HEK293 (cell line): Measurements from ENCODE around the gene EFEMP1.

Experiments
- GFI1B ChIP-seq: fragments of 450-650 bp; formaldehyde crosslinking; IDR thresholded peaks from 2 replicates; pipeline ENCODE4 v1.5.1; 2016; ENCODE audit warnings: missing biosample characterization, missing genetic modification characterization
- KLF16 ChIP-seq: fragments of 450-650 bp; formaldehyde crosslinking; IDR thresholded peaks from 2 replicates; pipeline ENCODE4 v1.5.1; 2017; ENCODE audit warnings: missing biosample characterization, missing genetic modification characterization
- OSR2 ChIP-seq: fragments of 450-650 bp; formaldehyde crosslinking; IDR thresholded peaks from 2 replicates; pipeline ENCODE4 v1.5.1; 2016; ENCODE audit warnings: missing biosample characterization, missing genetic modification characterization
- RBAK ChIP-seq: fragments of 450-650 bp; formaldehyde crosslinking; IDR thresholded peaks from 2 replicates; pipeline ENCODE4 v1.5.1; 2016; ENCODE audit warnings: missing biosample characterization, missing genetic modification characterization
- REPIN1 ChIP-seq: fragments of 450-650 bp; formaldehyde crosslinking; IDR thresholded peaks from 2 replicates; pipeline ENCODE4 v1.5.1; 2017; ENCODE audit warnings: missing biosample characterization, missing genetic modification characterization, low read depth
- WT1 ChIP-seq: fragments of 450-650 bp; formaldehyde crosslinking; IDR thresholded peaks from 2 replicates; pipeline ENCODE4 v1.5.1; 2016; ENCODE audit warnings: missing biosample characterization, missing genetic modification characterization
- YY1 ChIP-seq: fragments of 450-650 bp; formaldehyde crosslinking; IDR thresholded peaks from 2 replicates; pipeline ENCODE4 v1.5.1; 2018; ENCODE audit warnings: missing biosample characterization, missing genetic modification characterization
- ZBTB1 ChIP-seq: fragments of 450-650 bp; formaldehyde crosslinking; IDR thresholded peaks from 2 replicates; pipeline ENCODE4 v1.5.1; 2016; ENCODE audit warnings: missing biosample characterization, missing genetic modification characterization
- ZBTB11 ChIP-seq: fragments of 450-650 bp; formaldehyde crosslinking; conservative IDR thresholded peaks from 2 replicates; pipeline ENCODE4 v1.5.1; 2016; ENCODE audit warnings: low read depth, missing biosample characterization, missing genetic modification characterization
- ZBTB17 ChIP-seq: fragments of 450-650 bp; formaldehyde crosslinking; IDR thresholded peaks from 2 replicates; pipeline ENCODE4 v1.5.1; 2016; ENCODE audit warnings: missing biosample characterization, missing genetic modification characterization
- ZBTB49 ChIP-seq: fragments of 450-650 bp; formaldehyde crosslinking; IDR thresholded peaks from 2 replicates; pipeline ENCODE4 v1.5.1; 2016; ENCODE audit warnings: missing biosample characterization, missing genetic modification characterization, low read depth
- ZBTB7A ChIP-seq: fragments of 450-650 bp; formaldehyde crosslinking; IDR thresholded peaks from 2 replicates; pipeline ENCODE4 v1.5.1; 2016; ENCODE audit warnings: low read depth, missing biosample characterization, missing genetic modification characterization
- ZEB2 ChIP-seq: fragments of 450-650 bp; formaldehyde crosslinking; IDR thresholded peaks from 2 replicates; pipeline ENCODE4 v1.5.1; 2016; ENCODE audit warnings: missing biosample characterization, missing genetic modification characterization
- ZFP3 ChIP-seq: fragments of 450-650 bp; formaldehyde crosslinking; IDR thresholded peaks from 2 replicates; pipeline ENCODE4 v1.5.1; 2016; ENCODE audit warnings: low read depth, missing biosample characterization, missing genetic modification characterization
- ZFP41 ChIP-seq: fragments of 450-650 bp; formaldehyde crosslinking; IDR thresholded peaks from 2 replicates; pipeline ENCODE4 v1.5.1; 2016; ENCODE audit warnings: missing biosample characterization, missing genetic modification characterization, borderline replicate concordance
- ZNF132 ChIP-seq: fragments of 450-650 bp; formaldehyde crosslinking; IDR thresholded peaks from 2 replicates; pipeline ENCODE4 v1.5.1; 2017; ENCODE audit warnings: missing biosample characterization, missing genetic modification characterization, borderline replicate concordance
- ZNF221 ChIP-seq: fragments of 450-650 bp; formaldehyde crosslinking; IDR thresholded peaks from 2 replicates; pipeline ENCODE4 v1.5.1; 2017; ENCODE audit warnings: missing biosample characterization, missing genetic modification characterization, borderline replicate concordance
- ZNF223 ChIP-seq: fragments of 450-650 bp; formaldehyde crosslinking; IDR thresholded peaks from 2 replicates; pipeline ENCODE4 v1.5.1; 2016; ENCODE audit warnings: missing biosample characterization, missing genetic modification characterization
- ZNF23 ChIP-seq: fragments of 450-650 bp; formaldehyde crosslinking; IDR thresholded peaks from 2 replicates; pipeline ENCODE4 v1.5.1; 2016; ENCODE audit warnings: missing biosample characterization, missing genetic modification characterization, borderline replicate concordance
- ZNF324 ChIP-seq: fragments of 450-650 bp; formaldehyde crosslinking; IDR thresholded peaks from 2 replicates; pipeline ENCODE4 v1.5.1; 2016; ENCODE audit warnings: missing biosample characterization, missing genetic modification characterization
- ZNF391 ChIP-seq: fragments of 450-650 bp; formaldehyde crosslinking; IDR thresholded peaks from 2 replicates; pipeline ENCODE4 v1.5.1; 2016; ENCODE audit warnings: low read depth, missing biosample characterization, missing genetic modification characterization, borderline replicate concordance
- ZNF426 ChIP-seq: fragments of 450-650 bp; formaldehyde crosslinking; IDR thresholded peaks from 2 replicates; pipeline ENCODE4 v1.5.1; 2017; ENCODE audit warnings: missing biosample characterization, missing genetic modification characterization, mild to moderate bottlenecking, inconsistent platforms, moderate library complexity
- ZNF473 ChIP-seq: fragments of 450-650 bp; formaldehyde crosslinking; IDR thresholded peaks from 2 replicates; pipeline ENCODE4 v1.5.1; 2017; ENCODE audit warnings: missing biosample characterization, missing genetic modification characterization
- ZNF555 ChIP-seq: fragments of 450-650 bp; formaldehyde crosslinking; conservative IDR thresholded peaks from 2 replicates; pipeline ENCODE4 v1.5.1; 2017; ENCODE audit warnings: missing biosample characterization, mild to moderate bottlenecking, missing genetic modification characterization, inconsistent platforms
- ZNF561 ChIP-seq: fragments of 450-650 bp; IDR thresholded peaks from 2 replicates; pipeline ENCODE4 v1.5.1; 2018; ENCODE audit warnings: missing biosample characterization, missing genetic modification characterization, borderline replicate concordance
- ZNF629 ChIP-seq: fragments of 450-650 bp; formaldehyde crosslinking; IDR thresholded peaks from 2 replicates; pipeline ENCODE4 v1.5.1; 2017; ENCODE audit warnings: missing biosample characterization, missing genetic modification characterization
- ZNF658 ChIP-seq: fragments of 450-650 bp; formaldehyde crosslinking; IDR thresholded peaks from 2 replicates; pipeline ENCODE4; 2016; ENCODE audit warnings: missing biosample characterization, missing genetic modification characterization
- ZNF707 ChIP-seq: fragments of 450-650 bp; formaldehyde crosslinking; IDR thresholded peaks from 2 replicates; pipeline ENCODE4 v1.5.1; 2016; ENCODE audit warnings: missing biosample characterization, missing genetic modification characterization
- ZNF776 ChIP-seq: fragments of 450-650 bp; formaldehyde crosslinking; IDR thresholded peaks from 2 replicates; pipeline ENCODE4 v1.5.0; 2017; ENCODE audit warnings: missing biosample characterization, missing genetic modification characterization, borderline replicate concordance
- ZNF777 ChIP-seq: fragments of 450-650 bp; formaldehyde crosslinking; IDR thresholded peaks from 2 replicates; pipeline ENCODE4 v1.5.1; 2017; ENCODE audit warnings: missing biosample characterization, missing genetic modification characterization, borderline replicate concordance
- ZNF830 ChIP-seq: fragments of 450-650 bp; IDR thresholded peaks from 2 replicates; pipeline ENCODE4 v1.5.0; 2018; ENCODE audit warnings: missing biosample characterization, missing genetic modification characterization, low read depth, mild to moderate bottlenecking, moderate library complexity
- ZNF843 ChIP-seq: fragments of 450-650 bp; formaldehyde crosslinking; IDR thresholded peaks from 2 replicates; pipeline ENCODE4 v1.5.1; 2016; ENCODE audit warnings: missing biosample characterization, missing genetic modification characterization
- ZSCAN18 ChIP-seq: fragments of 450-650 bp; formaldehyde crosslinking; IDR thresholded peaks from 2 replicates; pipeline ENCODE4 v1.5.1; 2016; ENCODE audit warnings: missing biosample characterization, missing genetic modification characterization
- TF ChIP-seq, protein P1 (sequence below): fragments of 450-650 bp; formaldehyde crosslinking; IDR thresholded peaks from 2 replicates; pipeline ENCODE4 v1.5.1; 2017; ENCODE audit warnings: missing biosample characterization, missing genetic modification characterization

EFEMP1 gene

DNA sequence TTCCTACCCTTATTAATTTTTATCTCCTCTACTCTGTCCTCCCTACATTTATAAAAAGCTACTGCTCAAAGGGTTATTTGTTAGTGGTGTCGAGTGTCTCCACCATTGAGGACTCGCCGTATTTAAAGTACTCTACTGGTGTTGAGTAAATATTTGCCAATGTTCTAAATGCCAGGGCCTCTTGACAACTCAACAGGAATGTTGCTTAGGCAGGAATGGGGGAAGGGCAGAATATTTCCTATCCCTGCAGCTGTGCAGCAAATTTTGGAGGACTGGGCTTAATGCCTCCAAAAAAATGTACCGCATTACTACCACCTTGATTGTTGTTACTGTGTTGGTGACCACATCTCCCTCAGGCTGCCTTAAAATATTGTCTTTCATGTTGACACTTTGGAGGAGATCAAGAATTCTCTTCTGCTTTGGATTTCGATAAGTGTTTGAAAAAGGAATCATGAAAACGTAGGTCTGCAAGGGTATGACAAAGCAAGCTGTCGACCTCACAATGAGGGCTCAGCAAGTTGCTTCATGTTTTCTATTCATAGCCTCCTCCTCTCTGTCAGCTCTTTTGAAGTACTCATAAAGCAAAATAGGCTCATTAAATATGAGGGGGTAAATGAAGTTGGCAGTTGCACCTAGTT, 84.3 kb downstream of the EFEMP1 start (continued):
- TF ChIP-seq ZNF629 (peak; percentile 59), ZBTB17 (tag by site-specific recombination) (peak; percentile 68), ZNF555 (tag by site-specific recombination) (no peak), ZNF223 (no peak), ZNF426 (tag by site-specific recombination) (no peak), KLF16 (tag by site-specific recombination) (no peak), ZNF843 (tag by site-specific recombination) (peak; percentile 42; the same call in 1 of the 2 replicates), ZNF221 (no peak), ZNF561 (tag by site-specific recombination) (0 out of 2 replicates have a peak, but pooled peaks have one; percentile 46), ZNF830 (tag by site-specific recombination) (no peak), ZNF707 (tag by site-specific recombination) (no peak), ZNF23 (no peak), GFI1B (tag by site-specific recombination) (no peak), ZNF473 (tag by site-specific recombination) (no peak), ZEB2 (tag by site-specific recombination) (peak; percentile 54; the same call in 1 of the 2 replicates), ZNF324 (tag by site-specific recombination) (no peak), ZNF391 (tag by site-specific recombination) (no peak), ZNF777 (tag by site-specific recombination) (no peak), ZSCAN18 (no peak), ZBTB49 (no peak), ZNF658 (tag by site-specific recombination) (no peak), ZNF132 (tag by site-specific recombination) (no peak), ZBTB7A (tag by site-specific recombination) (no peak), ZNF776 (no peak), ZFP41 (tag by site-specific recombination) (no peak), YY1 (tag by site-specific recombination) (no peak), ZFP3 (tag by site-specific recombination) (no peak), OSR2 (peak; percentile 67; the same call in 1 of the 2 replicates), WT1 (tag by site-specific recombination) (peak; percentile 97), ZBTB11 (no peak), REPIN1 (tag by site-specific recombination) (no peak), ZBTB1 (tag by site-specific recombination) (no peak), RBAK (tag by site-specific recombination) (no peak)
- TF ChIP-seq, protein P1, sequence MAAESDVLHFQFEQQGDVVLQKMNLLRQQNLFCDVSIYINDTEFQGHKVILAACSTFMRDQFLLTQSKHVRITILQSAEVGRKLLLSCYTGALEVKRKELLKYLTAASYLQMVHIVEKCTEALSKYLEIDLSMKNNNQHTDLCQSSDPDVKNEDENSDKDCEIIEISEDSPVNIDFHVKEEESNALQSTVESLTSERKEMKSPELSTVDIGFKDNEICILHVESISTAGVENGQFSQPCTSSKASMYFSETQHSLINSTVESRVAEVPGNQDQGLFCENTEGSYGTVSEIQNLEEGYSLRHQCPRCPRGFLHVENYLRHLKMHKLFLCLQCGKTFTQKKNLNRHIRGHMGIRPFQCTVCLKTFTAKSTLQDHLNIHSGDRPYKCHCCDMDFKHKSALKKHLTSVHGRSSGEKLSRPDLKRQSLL = no peak
